Fibroblast of lung (primary cell): ENCODE results near the gene RELA.

Source experiments
- EZH2 ChIP-seq: IDR thresholded peaks from 2 replicates; pipeline ENCODE4 v1.5.1; 2012; ENCODE audit warnings: low read length, control low read depth, mild to moderate bottlenecking; ENCODE audit errors: missing control alignments
- TF ChIP-seq, protein P1 (sequence below), 2 donors: IDR thresholded peaks in 1 of 2; conservative IDR thresholded peaks in 1 of 2; 1 replicate in 1 of 2; 2 replicates in 1 of 2; pipeline ENCODE4 v1.5.1; 2011 to 2012; ENCODE audit warnings: low read length in 2 of 2, control low read depth in 1 of 2, inconsistent platforms in 1 of 2, low read depth in 1 of 2, mild to moderate bottlenecking in 1 of 2

DNA sequence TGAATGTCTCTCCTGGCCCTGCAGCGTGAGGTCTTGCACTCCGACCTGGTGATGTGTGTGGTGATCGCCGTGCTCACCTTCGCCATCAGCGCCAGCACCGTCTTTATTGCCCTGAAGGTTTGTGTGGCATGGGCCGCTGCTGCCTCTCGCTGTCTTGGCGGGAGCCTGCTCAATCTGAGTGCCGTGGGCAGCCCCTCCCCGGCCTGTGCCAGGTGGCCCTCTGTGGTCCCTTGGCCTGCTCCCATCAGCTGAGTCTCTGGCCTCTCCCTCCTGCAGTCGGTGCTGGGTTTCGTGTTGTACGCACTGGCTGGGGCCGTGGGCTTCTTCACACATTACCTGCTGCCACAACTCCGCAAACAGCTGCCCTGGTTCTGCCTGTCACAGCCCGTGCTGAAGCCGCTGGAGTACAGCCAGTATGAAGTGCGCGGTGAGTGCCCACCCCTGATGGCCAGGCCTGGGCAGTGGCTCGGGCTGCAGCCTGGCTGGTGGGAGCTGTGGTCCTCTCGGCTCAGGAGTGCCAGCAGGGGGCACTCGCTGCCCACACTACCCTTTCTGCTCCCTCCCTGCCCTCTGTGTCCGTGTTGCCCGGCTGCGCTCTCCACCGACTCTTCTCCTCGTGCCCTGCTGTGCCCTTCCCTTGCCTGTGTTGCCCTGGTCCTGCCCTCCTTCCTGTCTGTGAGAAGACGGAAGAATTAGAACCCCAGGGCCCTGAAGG lies 36.9 kb downstream of the RELA start:
- TF ChIP-seq, protein P1, sequence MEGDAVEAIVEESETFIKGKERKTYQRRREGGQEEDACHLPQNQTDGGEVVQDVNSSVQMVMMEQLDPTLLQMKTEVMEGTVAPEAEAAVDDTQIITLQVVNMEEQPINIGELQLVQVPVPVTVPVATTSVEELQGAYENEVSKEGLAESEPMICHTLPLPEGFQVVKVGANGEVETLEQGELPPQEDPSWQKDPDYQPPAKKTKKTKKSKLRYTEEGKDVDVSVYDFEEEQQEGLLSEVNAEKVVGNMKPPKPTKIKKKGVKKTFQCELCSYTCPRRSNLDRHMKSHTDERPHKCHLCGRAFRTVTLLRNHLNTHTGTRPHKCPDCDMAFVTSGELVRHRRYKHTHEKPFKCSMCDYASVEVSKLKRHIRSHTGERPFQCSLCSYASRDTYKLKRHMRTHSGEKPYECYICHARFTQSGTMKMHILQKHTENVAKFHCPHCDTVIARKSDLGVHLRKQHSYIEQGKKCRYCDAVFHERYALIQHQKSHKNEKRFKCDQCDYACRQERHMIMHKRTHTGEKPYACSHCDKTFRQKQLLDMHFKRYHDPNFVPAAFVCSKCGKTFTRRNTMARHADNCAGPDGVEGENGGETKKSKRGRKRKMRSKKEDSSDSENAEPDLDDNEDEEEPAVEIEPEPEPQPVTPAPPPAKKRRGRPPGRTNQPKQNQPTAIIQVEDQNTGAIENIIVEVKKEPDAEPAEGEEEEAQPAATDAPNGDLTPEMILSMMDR (conservative IDR thresholded peaks at IDR 0.05 in 1 of 2, IDR thresholded peaks at IDR 0.05 in 1 of 2; ENCODE audit: low read depth in 1 of 2, low read length in 2 of 2): peak; percentile 27 to 51
- TF ChIP-seq EZH2: no peak
